Mesenchymal stem cell (in vitro differentiated cells and primary cell): ENCODE data around the gene LMBR1.
"Not testable (repeated sequence)": the region's sequence is repeated elsewhere in the genome, so short reads cannot be mapped to it uniquely, and the experiment has no call there.

Experiments used
- DNase-seq: peaks from one replicate; pipeline ENCODE4 v3.0.0-alpha.2; 2013
- H2AFZ ChIP-seq: one replicate; pipeline ENCODE4 v1.6.1; 2013; ENCODE audit warnings: low read depth, mild to moderate bottlenecking, control low read depth, inconsistent platforms, low read length, moderate library complexity
- H2AK5ac ChIP-seq: 2 replicates; pipeline ENCODE4 v1.6.1; 2013; ENCODE audit warnings: low read length, moderate library complexity, mild to moderate bottlenecking, inconsistent platforms; ENCODE audit not compliant: severe bottlenecking
- H2BK120ac ChIP-seq: one replicate; pipeline ENCODE4 v1.6.1; 2013; ENCODE audit warnings: low read depth, mild to moderate bottlenecking, inconsistent platforms, low read length, moderate library complexity
- H2BK12ac ChIP-seq, 2 experiments: one replicate each; pipeline ENCODE4 v1.6.1; 2013; ENCODE audit warnings: inconsistent platforms in 2 of 2, low read length in 2 of 2, mild to moderate bottlenecking in 2 of 2, moderate library complexity in 2 of 2, control low read depth in 1 of 2
- H2BK15ac ChIP-seq: one replicate; pipeline ENCODE4 v1.6.1; 2013; ENCODE audit warnings: mild to moderate bottlenecking, low read depth, inconsistent platforms; ENCODE audit not compliant: poor library complexity, severe bottlenecking
- H2BK5ac ChIP-seq: 2 replicates; pipeline ENCODE4 v1.6.1; 2013; ENCODE audit warnings: low read depth, mild to moderate bottlenecking, low read length, control low read depth, inconsistent platforms; ENCODE audit not compliant: poor library complexity, severe bottlenecking
- H3K14ac ChIP-seq, 2 experiments: one replicate each; pipeline ENCODE4 v1.6.1; 2013; ENCODE audit warnings: inconsistent platforms in 2 of 2, low read length in 2 of 2, control low read depth in 1 of 2, mild to moderate bottlenecking in 1 of 2, moderate library complexity in 1 of 2
- H3K18ac ChIP-seq, 2 experiments: one replicate each; pipeline ENCODE4 v1.6.1; 2013; ENCODE audit warnings: inconsistent platforms in 2 of 2, low read length in 2 of 2, control low read depth in 1 of 2, low read depth in 1 of 2, mild to moderate bottlenecking in 1 of 2
- H3K23ac ChIP-seq, 2 experiments: one replicate each; pipeline ENCODE4 v1.6.1; 2013; ENCODE audit warnings: inconsistent platforms in 2 of 2, low read length in 2 of 2, mild to moderate bottlenecking in 2 of 2, moderate library complexity in 2 of 2, control low read depth in 1 of 2
- H3K27ac ChIP-seq: 2 replicates; pipeline ENCODE4 v1.5.1; 2013; ENCODE audit warnings: mild to moderate bottlenecking, moderate library complexity, low read length, control low read depth, inconsistent platforms; ENCODE audit not compliant: poor library complexity, severe bottlenecking
- H3K27me3 ChIP-seq, 2 experiments: 2 replicates each; pipeline versions ENCODE4 v1.6.1 to v1.7.0; 2013; ENCODE audit warnings: low read length in 2 of 2, mild to moderate bottlenecking in 2 of 2, moderate library complexity in 2 of 2, control low read depth in 1 of 2, inconsistent platforms in 1 of 2; ENCODE audit not compliant: control insufficient read depth in 1 of 2, insufficient read depth in 1 of 2
- H3K36me3 ChIP-seq, 2 experiments: 2 replicates each; pipeline versions ENCODE4 v1.6.1 to v1.7.0; 2013; ENCODE audit warnings: low read length in 2 of 2, control low read depth in 1 of 2, inconsistent platforms in 1 of 2, low read depth in 1 of 2, mild to moderate bottlenecking in 1 of 2; ENCODE audit not compliant: insufficient read depth in 2 of 2, control insufficient read depth in 1 of 2
- H3K4ac ChIP-seq, 2 experiments: one replicate each; pipeline ENCODE4 v1.6.1; 2013; ENCODE audit warnings: inconsistent platforms in 2 of 2, low read length in 2 of 2, mild to moderate bottlenecking in 2 of 2, moderate library complexity in 2 of 2, control low read depth in 1 of 2, low read depth in 1 of 2
- H3K4me1 ChIP-seq: 2 replicates; pipeline ENCODE4 v1.6.1; 2013; ENCODE audit warnings: low read depth, low read length, control low read depth; ENCODE audit not compliant: control insufficient read depth, insufficient read depth
- H3K4me2 ChIP-seq: 2 replicates; pipeline ENCODE4 v1.6.1; 2013; ENCODE audit warnings: low read length, mild to moderate bottlenecking, inconsistent platforms; ENCODE audit not compliant: poor library complexity, severe bottlenecking
- H3K4me3 ChIP-seq, 2 experiments: 2 replicates each; pipeline versions ENCODE4 v1.5.1 to v1.7.0; 2013; ENCODE audit warnings: low read length in 2 of 2, mild to moderate bottlenecking in 2 of 2, control low read depth in 1 of 2, low read depth in 1 of 2; ENCODE audit not compliant: insufficient read depth in 1 of 2
- H3K79me1 ChIP-seq: replicated peaks from 2 replicates; pipeline ENCODE4 v1.6.1; 2013; ENCODE audit warnings: mild to moderate bottlenecking, control low read depth, low read length, inconsistent platforms; ENCODE audit not compliant: poor library complexity, severe bottlenecking
- H3K9ac ChIP-seq: 2 replicates; pipeline ENCODE4 v1.7.0; 2013; ENCODE audit warnings: mild to moderate bottlenecking, low read length, moderate library complexity
- H3K9me3 ChIP-seq: 2 replicates; pipeline ENCODE4 v1.7.0; 2013; ENCODE audit warnings: mild to moderate bottlenecking, low read length; ENCODE audit not compliant: control insufficient read depth
- H4K8ac ChIP-seq: one replicate; pipeline ENCODE4 v1.6.1; 2013; ENCODE audit warnings: inconsistent platforms, mild to moderate bottlenecking, low read length, moderate library complexity
- H4K91ac ChIP-seq: one replicate; pipeline ENCODE4 v1.6.1; 2013; ENCODE audit warnings: mild to moderate bottlenecking, low read length, inconsistent platforms
- WGBS: methylation state at CpG from one replicate; pipeline ENCODE4 v1.1.7; 2013; ENCODE audit warnings: mixed read lengths; 5-methylcytosine and 5-hydroxymethylcytosine counted together

The LMBR1 gene

DNA sequence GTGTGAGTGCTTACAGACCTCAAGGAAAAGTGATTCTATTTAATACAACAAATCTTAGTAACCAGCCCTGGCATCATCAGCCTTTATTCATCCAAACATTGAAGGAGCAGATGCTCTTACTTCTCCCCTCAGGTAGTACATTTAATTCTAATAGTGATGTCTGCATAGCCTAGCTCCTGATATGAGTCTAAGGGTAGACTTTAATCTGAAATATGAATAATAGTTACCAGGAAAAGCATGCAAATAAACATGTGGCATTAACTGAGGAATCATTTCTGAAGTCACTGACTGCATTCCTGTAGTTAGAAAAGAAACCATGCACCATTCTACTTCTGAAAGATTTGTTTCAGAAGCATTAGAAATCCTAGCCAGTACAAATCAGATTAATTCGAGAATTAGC lies 25.7 kb upstream of the LMBR1 start:
- peaks cover 0 to 33% of the 10 kb centered on the region in 2 experiments for H3K27me3 ChIP-seq
- H3K18ac ChIP-seq, result no peak overlapping the region
- H2AFZ ChIP-seq, result no peak overlapping the region
- no peak overlapping the region for H3K4me3 ChIP-seq
- no peaks in the 10 kb centered on the region for H3K79me1 ChIP-seq
- DNase-seq, result no peak
- no peak overlapping the region for H4K91ac ChIP-seq
- H2BK5ac ChIP-seq, result no peak overlapping the region
- no peak overlapping the region for H3K14ac ChIP-seq
- no peak overlapping the region for H2BK15ac ChIP-seq
- H2BK12ac ChIP-seq, result no peak overlapping the region
- no peak overlapping the region for H2AK5ac ChIP-seq
- H3K27ac ChIP-seq, result no peak overlapping the region
- H3K9ac ChIP-seq, result no peak overlapping the region
- no peak overlapping the region for H3K4ac ChIP-seq
- H3K23ac ChIP-seq, result no peak overlapping the region
- H3K36me3 ChIP-seq, result no peaks in the 10 kb centered on the region
- no peaks in the 10 kb centered on the region for H3K4me1 ChIP-seq
- no peak overlapping the region for H2BK120ac ChIP-seq
- no peaks in the 10 kb centered on the region for H3K9me3 ChIP-seq
- H4K8ac ChIP-seq, result no peak overlapping the region
- WGBS, result 33% methylated on average over 1 of the region's 1 CpG
- H3K4me2 ChIP-seq, result no peak overlapping the region

DNA sequence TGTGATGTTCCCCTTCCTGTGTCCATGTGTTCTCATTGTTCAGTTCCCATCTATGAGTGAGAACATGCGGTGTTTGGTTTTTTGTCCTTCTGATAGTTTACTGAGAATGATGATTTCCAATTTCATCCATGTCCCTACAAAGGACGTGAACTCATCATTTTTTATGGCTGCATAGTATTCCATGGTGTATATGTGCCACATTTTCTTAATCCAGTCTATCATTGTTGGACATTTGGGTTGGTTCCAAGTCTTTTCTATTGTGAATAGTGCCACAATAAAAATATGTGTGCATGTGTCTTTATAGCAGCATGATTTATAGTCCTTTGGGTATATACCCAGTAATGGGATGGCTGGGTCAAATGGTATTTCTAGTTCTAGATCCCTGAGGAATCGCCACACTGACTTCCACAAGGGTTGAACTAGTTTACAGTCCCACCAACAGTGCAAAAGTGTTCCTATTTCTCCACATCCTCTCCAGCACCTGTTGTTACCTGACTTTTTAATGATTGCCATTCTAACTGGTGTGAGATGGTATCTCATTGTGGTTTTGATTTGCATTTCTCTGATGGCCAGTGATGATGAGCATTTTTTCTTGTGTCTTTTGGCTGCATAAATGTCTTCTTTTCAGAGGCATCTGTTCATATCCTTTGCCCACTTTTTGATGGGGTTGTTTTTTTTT lies 16.7 kb upstream of the LMBR1 start:
- H3K9me3 ChIP-seq, H3K4ac ChIP-seq, H3K4me2 ChIP-seq, H3K23ac ChIP-seq, H2BK120ac ChIP-seq, H3K4me3 ChIP-seq, H4K8ac ChIP-seq, H3K27me3 ChIP-seq, H3K4me1 ChIP-seq, H2BK15ac ChIP-seq, H2BK12ac ChIP-seq, H3K27ac ChIP-seq, H2BK5ac ChIP-seq, H2AK5ac ChIP-seq, H3K79me1 ChIP-seq, H4K91ac ChIP-seq, DNase-seq, H3K14ac ChIP-seq, H3K36me3 ChIP-seq, H2AFZ ChIP-seq, H3K9ac ChIP-seq, H3K18ac ChIP-seq: not testable (repeated sequence)
- WGBS, result no CpG with 5 or more reads among the region's 3 CpGs

DNA sequence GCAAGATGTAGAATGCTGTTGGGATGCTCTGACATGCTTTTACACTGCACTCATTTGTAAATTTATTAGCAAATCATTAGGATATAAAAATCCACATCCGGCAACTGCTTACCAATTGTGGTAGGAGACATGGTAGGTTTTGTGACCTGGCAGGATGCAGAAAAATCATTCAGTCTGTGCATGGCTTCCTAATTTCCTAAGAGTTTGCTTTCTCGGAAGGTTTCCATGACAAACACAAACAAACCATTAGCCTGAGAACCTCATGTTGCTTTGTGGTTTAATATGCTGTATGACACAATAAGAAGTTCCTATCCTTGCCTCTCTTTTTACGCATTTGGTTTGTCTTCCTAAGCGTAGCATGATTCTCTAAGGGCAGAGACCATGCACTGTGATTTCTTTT lies 14.7 kb upstream of the LMBR1 start:
- no peaks in the 10 kb centered on the region for H3K9me3 ChIP-seq
- no peak overlapping the region for H3K14ac ChIP-seq
- peaks cover 0 to 3% of the 10 kb centered on the region in 2 experiments for H3K27me3 ChIP-seq
- H2BK5ac ChIP-seq, result no peak overlapping the region
- H3K4ac ChIP-seq, result no peak overlapping the region
- H2BK120ac ChIP-seq, result no peak overlapping the region
- H3K36me3 ChIP-seq, result no peaks in the 10 kb centered on the region
- no peak overlapping the region for H4K8ac ChIP-seq
- H2BK15ac ChIP-seq, result no peak overlapping the region
- 100% methylated on average over 1 of the region's 4 CpGs for WGBS
- no peak overlapping the region for H3K4me3 ChIP-seq
- H3K4me2 ChIP-seq, result no peak overlapping the region
- no peak overlapping the region for H2AK5ac ChIP-seq
- no peak overlapping the region for H2BK12ac ChIP-seq
- H4K91ac ChIP-seq, result no peak overlapping the region
- no peak overlapping the region for H3K18ac ChIP-seq
- no peak overlapping the region for H3K9ac ChIP-seq
- H3K79me1 ChIP-seq, result no peaks in the 10 kb centered on the region
- DNase-seq, result peak; percentile 85
- H3K4me1 ChIP-seq, result peaks cover 11% of the 10 kb centered on the region
- H3K27ac ChIP-seq, result no peak overlapping the region
- no peak overlapping the region for H3K23ac ChIP-seq
- no peak overlapping the region for H2AFZ ChIP-seq

DNA sequence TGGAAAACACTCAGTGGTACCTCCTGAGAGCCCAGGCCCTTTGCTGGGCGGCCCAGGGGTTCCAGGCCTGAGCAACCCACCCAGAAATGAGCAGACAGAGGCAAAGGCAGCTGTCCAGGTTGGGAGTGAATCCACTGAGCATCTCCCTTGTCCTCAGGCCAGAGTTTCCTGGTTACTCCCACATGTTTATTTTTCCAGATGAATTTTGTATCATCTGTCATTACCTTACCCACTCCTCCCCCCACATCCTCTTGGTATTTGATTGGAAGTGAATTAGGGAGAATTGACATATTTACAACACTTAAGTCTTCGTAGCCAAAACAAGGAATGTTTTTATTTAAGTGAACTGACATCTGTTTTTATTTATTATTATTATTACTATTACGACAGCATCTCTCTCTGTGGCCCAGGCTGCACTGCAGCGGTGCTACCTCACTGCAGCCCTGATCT lies 13.2 kb upstream of the LMBR1 start:
- no peak overlapping the region for H3K14ac ChIP-seq
- H3K18ac ChIP-seq, result no peak overlapping the region
- no peak overlapping the region for H2BK5ac ChIP-seq
- no peak overlapping the region for H3K4me2 ChIP-seq
- no peaks in the 10 kb centered on the region for H3K36me3 ChIP-seq
- H4K8ac ChIP-seq, result no peak overlapping the region
- H3K9me3 ChIP-seq, result no peaks in the 10 kb centered on the region
- H3K4me3 ChIP-seq, result no peak overlapping the region
- no peak overlapping the region for H2AFZ ChIP-seq
- DNase-seq, result no peak
- H2BK15ac ChIP-seq, result no peak overlapping the region
- peaks cover 11% of the 10 kb centered on the region for H3K4me1 ChIP-seq
- H2BK120ac ChIP-seq, result no peak overlapping the region
- H3K4ac ChIP-seq, result no peak overlapping the region
- H2AK5ac ChIP-seq, result no peak overlapping the region
- H3K79me1 ChIP-seq, result no peaks in the 10 kb centered on the region
- H2BK12ac ChIP-seq, result no peak overlapping the region
- peak overlapping the region in 1 of 2 experiments; percentile 24 for H3K23ac ChIP-seq
- H4K91ac ChIP-seq, result no peak overlapping the region
- WGBS, result 76% methylated on average over 2 of the region's 4 CpGs
- no peak overlapping the region for H3K27ac ChIP-seq
- peaks cover 0 to 3% of the 10 kb centered on the region in 2 experiments for H3K27me3 ChIP-seq
- H3K9ac ChIP-seq, result peak overlapping the region; percentile 15
